Endothelial cell of umbilical vein (primary cell): Measurements from ENCODE around the gene SUSD6. TPM values are rescaled to one million over a fixed set of nuclear protein-coding genes. Genes with fewer than 3 reads are reported as not detected.

ENCODE experiments used
- BruUV-seq: library from RNA; stranded (reverse); fragments of 400-500 nt; replicated peaks from 2 replicates; lab custom pipeline; 2021; lab: Mats Ljungman, UMichigan
- CTCF ChIA-PET: fragments of 300-600, 350-600 bp; sonication (Branson Sonifier 250); formaldehyde crosslinking; loops from one replicate; lab custom pipeline; 2021; ENCODE audit warnings: antibody characterized with exemption, inconsistent platforms; lab: Charles Lee
- POLR2A ChIA-PET: fragments of 300-600, 350-600 bp; sonication (Branson Sonifier 250); formaldehyde crosslinking; loops from one replicate; lab custom pipeline; 2021; ENCODE audit warnings: antibody characterized with exemption, inconsistent platforms; lab: Charles Lee
- DNase-seq: peaks from one replicate; pipeline ENCODE4 v3.0.0-alpha.2; 2011; ENCODE audit warnings: low read depth, low spot score
- FAIRE-seq: peaks from 2 replicates; lab custom pipeline; 2011; peaks lifted over from hg19 to GRCh38; lab: Jason Lieb, UNC
- H2AFZ ChIP-seq: 2 replicates; pipeline ENCODE4 v1.6.0; 2012; ENCODE audit warnings: low read depth, low read length, control low read depth, inconsistent platforms
- H3K27ac ChIP-seq: 2 replicates; pipeline ENCODE4 v1.5.1; 2011; ENCODE audit warnings: low read depth, mild to moderate bottlenecking, control low read depth, low read length, moderate library complexity; ENCODE audit not compliant: insufficient read depth
- H3K27me3 ChIP-seq, 2 experiments: 2 replicates each; pipeline versions ENCODE4 v1.6.0 to v1.6.1; 2011; ENCODE audit warnings: low read length in 2 of 2, mixed read lengths in 1 of 2; ENCODE audit not compliant: control insufficient read depth in 2 of 2, insufficient read depth in 2 of 2
- H3K36me3 ChIP-seq, 2 experiments: 2 replicates in 1 of 2; 3 replicates in 1 of 2; pipeline ENCODE4 v1.5.1; 2011; ENCODE audit warnings: low read length in 2 of 2, mild to moderate bottlenecking in 1 of 2, moderate library complexity in 1 of 2; ENCODE audit not compliant: control insufficient read depth in 2 of 2, insufficient read depth in 2 of 2; ENCODE audit errors: extremely low read depth in 1 of 2
- H3K4me1 ChIP-seq: 3 replicates; pipeline ENCODE4 v1.5.1; 2011; ENCODE audit warnings: mild to moderate bottlenecking, low read length; ENCODE audit not compliant: control insufficient read depth, insufficient read depth; ENCODE audit errors: extremely low read depth
- H3K4me2 ChIP-seq: 2 replicates; pipeline ENCODE4 v1.6.1; 2011; ENCODE audit warnings: low read length, control low read depth, mixed read lengths; ENCODE audit not compliant: insufficient read depth
- H3K4me3 ChIP-seq, 3 experiments: fragments of 200-600 bp in 1 of 3; sonication (generic), shearing (Covaris generic) in 1 of 3; replicated peaks in 1 of 3; 2 replicates each; pipeline ENCODE4 v1.5.1; 2011 to 2016; ENCODE audit warnings: control low read depth in 3 of 3, low read length in 3 of 3, mild to moderate bottlenecking in 2 of 3, inconsistent platforms in 1 of 3, low read depth in 1 of 3, moderate library complexity in 1 of 3; ENCODE audit not compliant: insufficient read depth in 1 of 3
- H3K79me2 ChIP-seq: 2 replicates; pipeline ENCODE4 v1.6.0; 2012; ENCODE audit warnings: low read length, inconsistent platforms; ENCODE audit not compliant: control insufficient read depth, insufficient read depth
- H3K9ac ChIP-seq: replicated peaks from 2 replicates; pipeline ENCODE3; 2011; ENCODE audit warnings: low read length, control low read depth; ENCODE audit not compliant: insufficient read depth; ENCODE audit errors: extremely low read depth
- H3K9me1 ChIP-seq: replicated peaks from 3 replicates; pipeline ENCODE4 v1.6.0; 2011; ENCODE audit warnings: mild to moderate bottlenecking, low read length; ENCODE audit not compliant: control insufficient read depth, insufficient read depth; ENCODE audit errors: extremely low read depth
- H3K9me3 ChIP-seq: replicated peaks from 2 replicates; pipeline ENCODE4 v1.5.1; 2012; ENCODE audit warnings: low read length, inconsistent platforms; ENCODE audit not compliant: control insufficient read depth, insufficient read depth
- H4K20me1 ChIP-seq: replicated peaks from 2 replicates; pipeline ENCODE3; 2011; ENCODE audit warnings: mild to moderate bottlenecking, low read length; ENCODE audit not compliant: control insufficient read depth, insufficient read depth; ENCODE audit errors: extremely low read depth
- EZH2 ChIP-seq: IDR thresholded peaks from 2 replicates; pipeline ENCODE4 v1.6.1; 2012; ENCODE audit warnings: borderline replicate concordance, low read depth, mild to moderate bottlenecking, moderate library complexity, low read length, inconsistent platforms; ENCODE audit not compliant: severe bottlenecking
- FOS ChIP-seq: IDR thresholded peaks from 2 replicates; pipeline ENCODE4 v1.6.1; 2011; ENCODE audit warnings: mild to moderate bottlenecking, low read length, moderate library complexity, borderline replicate concordance; ENCODE audit not compliant: insufficient read depth
- GATA2 ChIP-seq: IDR thresholded peaks from 2 replicates; pipeline ENCODE4 v1.7.0; 2011; ENCODE audit warnings: low read depth, mild to moderate bottlenecking, moderate library complexity, mixed read lengths, low read length; ENCODE audit not compliant: insufficient read length, insufficient read depth
- JUN ChIP-seq: IDR thresholded peaks from 2 replicates; pipeline ENCODE4 v1.6.1; 2011; ENCODE audit warnings: borderline replicate concordance, low read depth; ENCODE audit not compliant: insufficient read length, insufficient read depth
- MYC ChIP-seq: IDR thresholded peaks from one replicate; pipeline ENCODE4 v1.6.1; 2011; ENCODE audit warnings: mild to moderate bottlenecking, low read depth, low read length
- POLR2A ChIP-seq: IDR thresholded peaks from 2 replicates; pipeline ENCODE4 v1.6.1; 2012; ENCODE audit warnings: low read depth, mild to moderate bottlenecking, control low read depth, low read length
- POLR2AphosphoS5 ChIP-seq: IDR thresholded peaks from 2 replicates; pipeline ENCODE4 v1.6.1; 2012; ENCODE audit warnings: low read depth, mild to moderate bottlenecking, control low read depth, low read length, moderate library complexity; ENCODE audit not compliant: insufficient read depth
- dilution Hi-C: fragments of 300-500 bp; cut with MboI; formaldehyde crosslinking; loops from one replicate; pipeline ENCODE4 v1.15.0; 2019; ENCODE audit warnings: low sequenced_read_pairs; ENCODE audit not compliant: extremely low pct_ligation_motif_present
- intact Hi-C: fragments of 100-400 bp; cut with micrococcal nuclease; formaldehyde crosslinking; loops from one replicate; pipeline ENCODE4 v1.10.0; 2022
- polyA plus RNA-seq, 4 experiments: library from polyadenylated mRNA; depleted of rRNA in 3 of 4; stranded (reverse) in 3 of 4; unstranded in 1 of 4; fragments of >200 nt; gene quantifications; 2 replicates each; pipeline versions ENCODE4 v1.2.1 to v1.2.3, GENCODE V29; 2011 to 2012; ENCODE audit warnings: missing spikeins in 1 of 4
- total RNA-seq: library from RNA; stranded (reverse); gene quantifications from 2 replicates; pipeline ENCODE4 v1.2.3, GENCODE V29; 2021
- TF ChIP-seq, protein P1 (sequence below), 2 donors: IDR thresholded peaks; 1 replicate in 1 of 2; 2 replicates in 1 of 2; pipeline ENCODE4 v1.5.1; 2011; ENCODE audit warnings: low read length in 2 of 2, mild to moderate bottlenecking in 2 of 2, moderate library complexity in 2 of 2, control low read depth in 1 of 2, inconsistent platforms in 1 of 2, low read depth in 1 of 2; ENCODE audit not compliant: insufficient read depth in 1 of 2; ENCODE audit errors: extremely low read depth in 1 of 2
- TF ChIP-seq, protein P2 (sequence below): IDR thresholded peaks from 2 replicates; pipeline ENCODE4 v1.6.1; 2011; ENCODE audit not compliant: insufficient read depth, insufficient read length

SUSD6 gene
- total and polyA plus RNA-seq, 2 donors (not counting 3 experiments of a cell fraction or from before 2014, with no cell fraction given): 13.4 to 19.5 TPM

DNA sequence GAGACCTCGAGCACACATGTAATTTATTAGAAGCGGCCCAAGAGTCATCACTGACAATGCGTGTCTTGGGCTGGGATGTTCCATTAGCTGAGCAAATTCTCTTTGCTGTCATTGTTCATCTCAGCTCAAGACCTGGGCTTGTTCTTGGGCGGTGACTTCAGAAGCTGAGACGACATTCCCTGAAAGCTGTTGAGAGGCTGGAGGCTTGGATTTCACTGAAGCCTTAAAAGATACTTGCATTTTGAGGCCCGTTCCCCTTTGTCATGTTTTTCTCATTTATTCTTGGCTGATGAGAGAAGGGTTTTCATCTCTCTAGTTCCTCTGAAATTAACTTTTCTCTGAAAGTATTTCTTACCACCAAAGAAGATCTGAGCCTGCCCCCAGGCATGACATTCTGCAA is 16.6 kb upstream of the SUSD6 start:
- H4K20me1 ChIP-seq: no peaks in the 10 kb centered on the region
- FAIRE-seq (no peak), DNase-seq (no peak)
- no peaks in the 10 kb centered on the region for H3K79me2 ChIP-seq
- H3K9me1 ChIP-seq: no peaks in the 10 kb centered on the region
- dilution Hi-C loops (no loop called here), intact Hi-C loops (no loop called here)
- H2AFZ ChIP-seq: no peak overlapping the region
- ChIA-PET CTCF (interaction anchor here (1.1 to 17.0 kb wide), 4 partner anchors 10 to 132 kb away, joined by 3 to 135 read pairs (median 5); no protein-coding TSS in a partner anchor), POLR2A (no interaction called here)
- no TSS peak for BruUV-seq
- no peak overlapping the region for H3K27ac ChIP-seq
- no peak overlapping the region for H3K9ac ChIP-seq
- H3K4me2 ChIP-seq: no peak overlapping the region
- no peaks in the 10 kb centered on the region for H3K9me3 ChIP-seq
- TF ChIP-seq GATA2 (no peak), JUN (no peak), FOS (no peak), POLR2A (no peak), POLR2AphosphoS5 (no peak), MYC (no peak), EZH2 (no peak)
- TF ChIP-seq, protein P1, sequence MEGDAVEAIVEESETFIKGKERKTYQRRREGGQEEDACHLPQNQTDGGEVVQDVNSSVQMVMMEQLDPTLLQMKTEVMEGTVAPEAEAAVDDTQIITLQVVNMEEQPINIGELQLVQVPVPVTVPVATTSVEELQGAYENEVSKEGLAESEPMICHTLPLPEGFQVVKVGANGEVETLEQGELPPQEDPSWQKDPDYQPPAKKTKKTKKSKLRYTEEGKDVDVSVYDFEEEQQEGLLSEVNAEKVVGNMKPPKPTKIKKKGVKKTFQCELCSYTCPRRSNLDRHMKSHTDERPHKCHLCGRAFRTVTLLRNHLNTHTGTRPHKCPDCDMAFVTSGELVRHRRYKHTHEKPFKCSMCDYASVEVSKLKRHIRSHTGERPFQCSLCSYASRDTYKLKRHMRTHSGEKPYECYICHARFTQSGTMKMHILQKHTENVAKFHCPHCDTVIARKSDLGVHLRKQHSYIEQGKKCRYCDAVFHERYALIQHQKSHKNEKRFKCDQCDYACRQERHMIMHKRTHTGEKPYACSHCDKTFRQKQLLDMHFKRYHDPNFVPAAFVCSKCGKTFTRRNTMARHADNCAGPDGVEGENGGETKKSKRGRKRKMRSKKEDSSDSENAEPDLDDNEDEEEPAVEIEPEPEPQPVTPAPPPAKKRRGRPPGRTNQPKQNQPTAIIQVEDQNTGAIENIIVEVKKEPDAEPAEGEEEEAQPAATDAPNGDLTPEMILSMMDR (IDR thresholded peaks at IDR 0.05; ENCODE audit: extremely low read depth in 1 of 2, insufficient read depth in 1 of 2, low read depth in 1 of 2, low read length in 2 of 2): no peak
- TF ChIP-seq, protein P2, sequence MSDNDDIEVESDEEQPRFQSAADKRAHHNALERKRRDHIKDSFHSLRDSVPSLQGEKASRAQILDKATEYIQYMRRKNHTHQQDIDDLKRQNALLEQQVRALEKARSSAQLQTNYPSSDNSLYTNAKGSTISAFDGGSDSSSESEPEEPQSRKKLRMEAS: no peak
- H3K27me3 ChIP-seq: peaks cover 0 to 4% of the 10 kb centered on the region in 2 experiments
- no peak overlapping the region for H3K4me3 ChIP-seq
- H3K4me1 ChIP-seq: no peaks in the 10 kb centered on the region
- H3K36me3 ChIP-seq: no peaks in the 10 kb centered on the region
